IMR-90 (cell line): ENCODE data around the gene CATSPERE. TPM values are rescaled to one million over a fixed set of nuclear protein-coding genes. Genes with fewer than 3 reads are reported as not detected.

Experiments
- ATAC-seq: fragments of 200-7000 bp; cut with Tn5 transposase; 2 replicates; pipeline ENCODE4 v1.9.1; 2020; ENCODE audit warnings: low read depth, mild to moderate bottlenecking, moderate library complexity
- BruUV-seq: library from RNA; stranded (reverse); fragments of 400-500 nt; replicated peaks from 2 replicates; lab custom pipeline; 2021; lab: Mats Ljungman, UMichigan
- CTCF ChIA-PET: fragments of 300-600 bp; formaldehyde crosslinking; extraction: SDS; loops from one replicate; lab custom pipeline; 2021; ENCODE audit warnings: antibody characterized with exemption; lab: Yijun Ruan, JAX
- POLR2A ChIA-PET: fragments of 300-600 bp; sonication (Branson Sonifier 250); formaldehyde crosslinking; loops from one replicate; lab custom pipeline; 2022; ENCODE audit warnings: antibody characterized with exemption; ENCODE audit not compliant: unreplicated experiment; lab: Charles Lee
- DNase-seq: peaks from one replicate; pipeline ENCODE4 v3.0.0; 2013
- H2AFZ ChIP-seq: replicated peaks from 2 replicates; pipeline ENCODE3; 2013; ENCODE audit warnings: low read length, mild to moderate bottlenecking; ENCODE audit not compliant: poor library complexity
- H2AK5ac ChIP-seq: 2 replicates; pipeline ENCODE4 v1.6.1; 2013; ENCODE audit warnings: low read depth, low read length, inconsistent platforms
- H2AK9ac ChIP-seq: replicated peaks from 2 replicates; pipeline ENCODE3; 2013; ENCODE audit warnings: mild to moderate bottlenecking, low read depth, low read length, moderate library complexity; ENCODE audit not compliant: poor library complexity
- H2BK120ac ChIP-seq: 2 replicates; pipeline ENCODE4 v1.6.1; 2013; ENCODE audit warnings: low read depth, low read length, inconsistent platforms
- H2BK15ac ChIP-seq: 3 replicates; pipeline ENCODE4 v1.6.1; 2013; ENCODE audit warnings: low read depth, low read length, inconsistent platforms
- H2BK20ac ChIP-seq: 2 replicates; pipeline ENCODE4 v1.6.1; 2013; ENCODE audit warnings: low read depth, mild to moderate bottlenecking, inconsistent platforms, low read length, moderate library complexity
- H2BK5ac ChIP-seq: 2 replicates; pipeline ENCODE4 v1.6.1; 2013; ENCODE audit warnings: mild to moderate bottlenecking, low read depth, low read length, inconsistent platforms; ENCODE audit not compliant: poor library complexity, severe bottlenecking
- H3K14ac ChIP-seq: replicated peaks from 2 replicates; pipeline ENCODE4 v1.6.1; 2013; ENCODE audit warnings: low read depth, low read length, inconsistent platforms
- H3K18ac ChIP-seq: 2 replicates; pipeline ENCODE4 v1.6.1; 2013; ENCODE audit warnings: low read depth, low read length, control low read depth
- H3K23ac ChIP-seq: 2 replicates; pipeline ENCODE4 v1.6.1; 2013; ENCODE audit warnings: low read depth, low read length, inconsistent platforms
- H3K27ac ChIP-seq: 2 replicates; pipeline ENCODE4 v1.5.1; 2013; ENCODE audit warnings: mild to moderate bottlenecking, control low read depth, low read length; ENCODE audit not compliant: insufficient read depth
- H3K27me3 ChIP-seq: 2 replicates; pipeline ENCODE4 v1.6.1; 2013; ENCODE audit warnings: low read length; ENCODE audit not compliant: control insufficient read depth, insufficient read depth
- H3K36me3 ChIP-seq: 2 replicates; pipeline ENCODE4 v1.6.1; 2013; ENCODE audit warnings: low read length, mixed read lengths; ENCODE audit not compliant: control insufficient read depth, insufficient read depth
- H3K4ac ChIP-seq: 2 replicates; pipeline ENCODE4 v1.6.1; 2013; ENCODE audit warnings: low read depth, low read length, inconsistent platforms
- H3K4me1 ChIP-seq: 2 replicates; pipeline ENCODE4 v1.6.1; 2013; ENCODE audit warnings: low read length, mixed read lengths; ENCODE audit not compliant: control insufficient read depth, insufficient read depth
- H3K4me2 ChIP-seq: 2 replicates; pipeline ENCODE4 v1.6.1; 2013; ENCODE audit warnings: low read depth, mild to moderate bottlenecking, control low read depth, low read length, moderate library complexity
- H3K4me3 ChIP-seq: 2 replicates; pipeline ENCODE4 v1.5.1; 2013; ENCODE audit warnings: low read depth, mild to moderate bottlenecking, control low read depth, low read length, moderate library complexity; ENCODE audit not compliant: insufficient read depth
- H3K56ac ChIP-seq: 2 replicates; pipeline ENCODE4 v1.6.1; 2013; ENCODE audit warnings: low read length, inconsistent platforms; ENCODE audit not compliant: insufficient read depth; ENCODE audit errors: extremely low read depth
- H3K79me1 ChIP-seq, 2 experiments: 2 replicates each; pipeline ENCODE4 v1.6.1; 2013; ENCODE audit warnings: low read length in 2 of 2, inconsistent platforms in 1 of 2, low read depth in 1 of 2
- H3K9ac ChIP-seq: 2 replicates; pipeline ENCODE4 v1.6.1; 2013; ENCODE audit warnings: low read depth, low read length, control low read depth
- H3K9me1 ChIP-seq: 2 replicates; pipeline ENCODE4 v1.6.1; 2013; ENCODE audit warnings: low read length, inconsistent platforms; ENCODE audit not compliant: insufficient read depth
- H3K9me3 ChIP-seq: 2 replicates; pipeline ENCODE4 v1.6.1; 2013; ENCODE audit warnings: low read length; ENCODE audit not compliant: control insufficient read depth, insufficient read depth
- H4K20me1 ChIP-seq: 2 replicates; pipeline ENCODE4 v1.6.1; 2013; ENCODE audit warnings: low read length, inconsistent platforms; ENCODE audit not compliant: insufficient read depth
- H4K5ac ChIP-seq: 2 replicates; pipeline ENCODE4 v1.6.1; 2013; ENCODE audit warnings: mild to moderate bottlenecking, low read depth, low read length, control low read depth
- H4K8ac ChIP-seq, 2 experiments: 2 replicates each; pipeline ENCODE4 v1.6.1; 2013; ENCODE audit warnings: low read depth in 2 of 2, low read length in 2 of 2, control low read depth in 1 of 2, inconsistent platforms in 1 of 2
- H4K91ac ChIP-seq: 2 replicates; pipeline ENCODE4 v1.6.1; 2013; ENCODE audit warnings: low read depth, low read length, inconsistent platforms; ENCODE audit not compliant: insufficient read depth
- CEBPB ChIP-seq: IDR thresholded peaks from 2 replicates; pipeline ENCODE4 v1.6.1; 2012; ENCODE audit warnings: low read depth, low read length, improper control_type of control experiment
- CTCF ChIP-seq: conservative IDR thresholded peaks from 2 replicates; pipeline ENCODE4 v1.5.1; 2012; ENCODE audit warnings: mild to moderate bottlenecking, low read depth, low read length, improper control_type of control experiment
- RFX5 ChIP-seq: IDR thresholded peaks from 2 replicates; pipeline ENCODE4 v1.8.0; 2012; ENCODE audit warnings: low read depth, mild to moderate bottlenecking, low read length, moderate library complexity
- WGBS, 2 experiments: methylation state at CpG; one replicate each; pipeline versions ENCODE4 v1.1.5 to v1.1.7; 2013; ENCODE audit warnings: missing lambda C conversion rate in 2 of 2; ENCODE audit not compliant: insufficient read length in 1 of 2; ENCODE audit errors: extremely low coverage in 2 of 2; 5-methylcytosine and 5-hydroxymethylcytosine counted together
- dilution Hi-C: fragments of 300-500 bp; cut with HindIII; formaldehyde crosslinking; loops from one replicate; pipeline ENCODE4 v1.14.3; 2018; ENCODE audit warnings: low sequenced_read_pairs; ENCODE audit not compliant: unreplicated experiment
- in situ Hi-C: fragments of 300-500 bp; cut with MboI; formaldehyde crosslinking; loops from 3 replicates; pipeline ENCODE4 v1.14.3; 2019; ENCODE audit warnings: low sequenced_read_pairs, inconsistent platforms, mixed read lengths
- intact Hi-C: fragments of 100-400 bp; cut with micrococcal nuclease; formaldehyde crosslinking; loops from 2 replicates; pipeline ENCODE4 v1.10.0; 2022
- polyA plus RNA-seq, 3 experiments: library from polyadenylated mRNA; depleted of rRNA; stranded (reverse); fragments of >200 nt; gene quantifications; 2 replicates each; pipeline ENCODE4 v1.2.3, GENCODE V29; 2012; ENCODE audit warnings: low replicate concordance in 1 of 3
- total RNA-seq: library from RNA; depleted of rRNA; stranded (reverse); fragments of >200 nt; gene quantifications from 2 replicates; pipeline ENCODE4 v1.2.3, GENCODE V29; 2012

Gene CATSPERE
- total and polyA plus RNA-seq, 2 of the 4 experiments (the other 2 are of a cell fraction) = 0.07 to 0.18 TPM

GRCh38 chr1:244590670-244591069 lies 129.6 kb downstream of the CATSPERE start:
- no peaks in the 10 kb centered on the region for H4K20me1 ChIP-seq
- H2AFZ ChIP-seq = no peak overlapping the region
- no peak overlapping the region for H2AK9ac ChIP-seq
- H3K23ac ChIP-seq = no peak overlapping the region
- no peak overlapping the region for H3K27ac ChIP-seq
- TF ChIP-seq RFX5 = no peak
- no peak for TF ChIP-seq CTCF
- TF ChIP-seq CEBPB = no peak
- ChIA-PET POLR2A (no interaction called here), CTCF (no interaction called here)
- H3K14ac ChIP-seq = no peak overlapping the region
- H3K79me1 ChIP-seq = no peaks in the 10 kb centered on the region
- no peak overlapping the region for H3K56ac ChIP-seq
- ATAC-seq (no peak), DNase-seq (no peak)
- H2BK20ac ChIP-seq = no peak overlapping the region
- no CpG with 5 or more reads among the region's 2 CpGs for WGBS, 2 experiments
- H3K4ac ChIP-seq = no peak overlapping the region
- H3K4me2 ChIP-seq = no peak overlapping the region
- no peak overlapping the region for H3K4me3 ChIP-seq
- H4K91ac ChIP-seq = no peak overlapping the region
- in situ Hi-C loops (no loop called here), dilution Hi-C loops (no loop called here), intact Hi-C loops (no loop called here)
- H2BK5ac ChIP-seq = no peak overlapping the region
- no peak overlapping the region for H2AK5ac ChIP-seq
- peaks cover 2% of the 10 kb centered on the region; the same call in 1 of the 2 replicates for H3K4me1 ChIP-seq
- H3K18ac ChIP-seq = no peak overlapping the region
- no peak overlapping the region for H3K9ac ChIP-seq
- H3K9me1 ChIP-seq = no peaks in the 10 kb centered on the region
- H2BK15ac ChIP-seq = no peak overlapping the region
- no peaks in the 10 kb centered on the region for H3K27me3 ChIP-seq
- no peak overlapping the region for H4K5ac ChIP-seq
- no peaks in the 10 kb centered on the region for H3K36me3 ChIP-seq
- no peaks in the 10 kb centered on the region; the same call in 1 of the 2 replicates for H3K9me3 ChIP-seq
- H4K8ac ChIP-seq = no peak overlapping the region
- BruUV-seq = no TSS peak
- H2BK120ac ChIP-seq = no peak overlapping the region
